DND-41 (cell line): ENCODE measurements around the gene ETV4.

Experiments
- ATAC-seq: fragments of 200-7000 bp; cut with Tn5 transposase; 3 replicates; pipeline ENCODE4 v1.9.1; 2021; ENCODE audit warnings: low read depth; ENCODE audit not compliant: insufficient read depth
- DNase-seq: peaks from one replicate; pipeline ENCODE4 v3.0.0-alpha.2; 2020
- H2AFZ ChIP-seq: 2 replicates; pipeline ENCODE4 v1.6.0; 2012; ENCODE audit warnings: low read depth, low read length
- H3K27ac ChIP-seq: 2 replicates; pipeline ENCODE4 v1.5.1; 2012; ENCODE audit warnings: low read length, inconsistent platforms
- H3K27me3 ChIP-seq: fragments of 200-600 bp; sonication (generic); 2 replicates; pipeline ENCODE4 v1.6.0; 2012; ENCODE audit warnings: low read length, mild to moderate bottlenecking, inconsistent platforms; ENCODE audit not compliant: insufficient read depth, poor library complexity
- H3K36me3 ChIP-seq: 2 replicates; pipeline ENCODE4 v1.5.1; 2012; ENCODE audit warnings: low read length, inconsistent platforms; ENCODE audit not compliant: insufficient read depth
- H3K4me1 ChIP-seq: 2 replicates; pipeline ENCODE4 v1.5.1; 2012; ENCODE audit warnings: mild to moderate bottlenecking, low read length; ENCODE audit not compliant: insufficient read depth
- H3K4me2 ChIP-seq: 2 replicates; pipeline ENCODE4 v1.6.0; 2012; ENCODE audit warnings: mild to moderate bottlenecking, moderate library complexity, low read length, inconsistent platforms; ENCODE audit not compliant: insufficient read depth
- H3K4me3 ChIP-seq, 2 experiments: fragments of 200-600 bp in 1 of 2; shearing (Covaris generic) in 1 of 2; 2 replicates each; pipeline ENCODE4 v1.5.1; 2012 to 2016; ENCODE audit warnings: inconsistent platforms in 2 of 2, low read length in 2 of 2, mild to moderate bottlenecking in 2 of 2, low read depth in 1 of 2, moderate library complexity in 1 of 2
- H3K79me2 ChIP-seq: 2 replicates; pipeline ENCODE4 v1.6.0; 2012; ENCODE audit warnings: low read length, inconsistent platforms; ENCODE audit not compliant: insufficient read depth
- H3K9ac ChIP-seq: 2 replicates; pipeline ENCODE4 v1.6.0; 2012; ENCODE audit warnings: low read depth, mild to moderate bottlenecking, inconsistent platforms, low read length, moderate library complexity
- H3K9me3 ChIP-seq: 2 replicates; pipeline ENCODE4 v1.5.1; 2012; ENCODE audit warnings: low read length, moderate library complexity, mild to moderate bottlenecking, inconsistent platforms; ENCODE audit not compliant: insufficient read depth, severe bottlenecking
- H4K20me1 ChIP-seq: 2 replicates; pipeline ENCODE4 v1.6.0; 2012; ENCODE audit warnings: low read length; ENCODE audit not compliant: insufficient read depth
- CTCF ChIP-seq: IDR thresholded peaks from 2 replicates; pipeline ENCODE4 v1.5.1; 2012; ENCODE audit warnings: borderline replicate concordance, low read length, moderate library complexity, mild to moderate bottlenecking; ENCODE audit not compliant: poor library complexity, severe bottlenecking; ENCODE audit errors: extremely low read depth
- EZH2 ChIP-seq: IDR thresholded peaks from 3 replicates; pipeline ENCODE4 v1.6.1; 2012; ENCODE audit warnings: borderline replicate concordance, low read depth, mild to moderate bottlenecking, moderate library complexity, low read length, inconsistent platforms; ENCODE audit not compliant: severe bottlenecking

Gene ETV4

DNA sequence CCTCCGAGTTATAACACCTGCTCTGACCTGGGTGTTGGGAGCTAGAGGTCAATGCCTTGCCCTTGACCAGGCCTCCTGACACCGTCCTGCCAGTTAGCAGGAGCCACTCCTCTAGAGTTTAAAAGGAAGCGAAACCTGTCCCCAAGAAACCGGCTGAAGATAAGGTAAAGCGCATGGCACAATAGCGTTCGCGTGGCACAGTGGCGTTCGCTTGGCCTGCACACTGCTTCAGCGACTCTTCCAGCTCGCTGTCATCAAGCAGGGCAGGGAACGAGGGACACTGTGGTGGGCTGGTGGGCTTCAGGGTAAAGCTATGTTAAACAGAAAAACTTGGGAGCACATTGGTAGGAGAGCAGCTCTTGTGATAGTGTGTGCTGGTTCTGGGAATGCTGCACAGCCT lies 28.2 kb upstream of the ETV4 start:
- DNase-seq (no peak), ATAC-seq (no peak)
- H3K4me1 ChIP-seq: no peaks in the 10 kb centered on the region
- no peak overlapping the region for H3K4me2 ChIP-seq
- peaks cover 13% of the 10 kb centered on the region for H3K27me3 ChIP-seq
- H3K27ac ChIP-seq: no peak overlapping the region
- no peaks in the 10 kb centered on the region for H3K79me2 ChIP-seq
- no peaks in the 10 kb centered on the region for H4K20me1 ChIP-seq
- TF ChIP-seq CTCF (no peak), EZH2 (no peak)
- no peak overlapping the region for H3K9ac ChIP-seq
- H3K4me3 ChIP-seq: no peak overlapping the region
- no peaks in the 10 kb centered on the region for H3K9me3 ChIP-seq
- H3K36me3 ChIP-seq: no peaks in the 10 kb centered on the region
- no peak overlapping the region for H2AFZ ChIP-seq

DNA sequence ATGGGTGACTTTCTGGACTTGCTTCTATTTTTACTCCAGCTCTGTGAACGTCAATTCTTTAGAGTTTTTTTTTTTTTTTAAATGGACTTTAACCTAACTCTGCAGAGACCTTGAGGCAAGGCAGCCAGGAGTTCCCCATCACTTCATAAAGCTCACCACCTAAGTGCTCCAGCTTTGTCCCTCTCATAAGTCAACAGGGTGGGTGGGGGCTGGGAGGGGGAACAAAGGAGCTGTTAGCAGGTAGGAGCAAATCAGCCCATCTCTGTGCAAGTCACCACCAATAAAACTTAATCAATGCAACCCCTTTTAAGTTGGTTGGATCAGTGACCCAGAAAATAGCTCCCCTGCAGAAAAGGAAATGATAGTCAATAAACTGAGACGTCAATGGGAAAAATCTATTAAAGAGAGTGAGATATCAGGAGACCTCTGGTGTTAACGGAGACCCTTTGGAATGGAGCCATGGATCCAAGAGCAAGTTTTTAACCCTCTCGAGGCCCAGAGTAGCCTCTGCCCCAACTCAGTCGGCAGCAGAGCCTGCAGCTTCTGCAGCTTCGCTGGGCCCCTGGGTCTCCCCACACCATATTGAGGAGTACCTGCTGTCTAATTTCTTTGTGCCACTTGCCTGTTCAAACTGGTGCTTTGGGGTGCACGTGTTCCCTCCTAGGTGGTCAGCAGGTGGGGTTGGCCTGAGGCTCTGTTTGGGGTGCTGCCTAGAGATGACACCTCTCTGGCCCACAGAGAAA lies 27.6 kb upstream of the ETV4 start:
- Histone ChIP-seq H3K9ac (no peak overlapping the region), H3K4me2 (no peak overlapping the region), H2AFZ (no peak overlapping the region), H3K4me3 (no peak overlapping the region), H3K9me3 (no peaks in the 10 kb centered on the region), H3K27ac (no peak overlapping the region), H3K27me3 (peaks cover 10% of the 10 kb centered on the region), H3K4me1 (no peaks in the 10 kb centered on the region), H4K20me1 (no peaks in the 10 kb centered on the region), H3K79me2 (no peaks in the 10 kb centered on the region), H3K36me3 (no peaks in the 10 kb centered on the region)
- no peak for TF ChIP-seq CTCF
- TF ChIP-seq EZH2: no peak
- no peak for ATAC-seq
- DNase-seq: no peak

GRCh38 chr17:43572368-43572980 lies 26.3 kb upstream of the ETV4 start:
- TF ChIP-seq CTCF (no peak), EZH2 (no peak)
- H3K79me2 ChIP-seq: no peaks in the 10 kb centered on the region
- H3K4me1 ChIP-seq: no peaks in the 10 kb centered on the region
- ATAC-seq (peak; percentile 59; the same call in 2 of the 3 replicates), DNase-seq (peak; percentile 9)
- H3K27me3 ChIP-seq: peaks cover 5% of the 10 kb centered on the region
- no peak overlapping the region for H3K4me2 ChIP-seq
- H3K36me3 ChIP-seq: no peaks in the 10 kb centered on the region
- H3K9me3 ChIP-seq: no peaks in the 10 kb centered on the region
- no peak overlapping the region for H3K4me3 ChIP-seq
- no peak overlapping the region for H3K9ac ChIP-seq
- H3K27ac ChIP-seq: no peak overlapping the region
- no peak overlapping the region for H2AFZ ChIP-seq
- H4K20me1 ChIP-seq: no peaks in the 10 kb centered on the region
